ENCODE results near the gene TPST2.
A peak's percentile ranks its signal among the peaks of the same experiment; 100 is the strongest.

The TPST2 gene

DNA sequence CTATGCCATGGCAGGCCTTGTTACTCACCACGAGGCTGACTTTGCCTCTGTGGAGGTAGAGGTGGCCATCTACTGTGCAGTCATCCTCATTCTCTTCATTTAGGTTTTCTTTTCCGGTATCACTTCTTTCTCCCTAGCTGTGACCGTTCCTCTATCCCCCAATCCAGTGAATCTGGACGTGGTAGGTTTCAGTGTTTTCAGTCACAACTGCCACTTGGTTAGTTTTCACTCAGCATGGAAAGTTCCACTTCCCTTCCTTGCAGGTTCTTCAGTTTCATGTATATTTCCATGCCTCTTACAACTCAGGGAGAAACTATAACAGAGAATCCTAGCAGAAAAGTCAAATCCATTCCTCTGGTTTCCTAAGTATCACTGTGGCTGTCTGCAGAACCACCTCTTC, 108.2 kb downstream of the TPST2 start:
- Histone ChIP-seq H3K4me1 (ENCODE audit: insufficient read depth, low read length) (peaks cover 91% of the 10 kb centered on the region), H3K4me2 (ENCODE audit: insufficient read depth, low read length) (peak overlapping the region; percentile 90), H3K9ac (ENCODE audit: low read depth, low read length) (peak overlapping the region; percentile 80), H3K4me3 (ENCODE audit: low read depth in 1 of 2, low read length in 2 of 2) (peak overlapping the region in 1 of 2 experiments; percentile 91; a peak in 2 of 4 replicates), H4K20me1 (ENCODE audit: insufficient read depth, low read length) (no peaks in the 10 kb centered on the region), H3K9me3 (ENCODE audit: insufficient read depth, low read length, severe bottlenecking) (no peaks in the 10 kb centered on the region), H3K27me3 (ENCODE audit: insufficient read depth, low read length, poor library complexity) (no peaks in the 10 kb centered on the region), H3K27ac (ENCODE audit: low read length) (peak overlapping the region; percentile 97), H2AFZ (ENCODE audit: low read depth, low read length) (no peak overlapping the region), H3K36me3 (ENCODE audit: insufficient read depth, low read length) (peaks cover 37% of the 10 kb centered on the region), H3K79me2 (ENCODE audit: insufficient read depth, low read length) (peaks cover 98% of the 10 kb centered on the region)
- no peak for TF ChIP-seq EZH2 (IDR thresholded peaks at IDR 0.05; ENCODE audit: borderline replicate concordance, low read depth, low read length, severe bottlenecking)
- TF ChIP-seq, protein P1, sequence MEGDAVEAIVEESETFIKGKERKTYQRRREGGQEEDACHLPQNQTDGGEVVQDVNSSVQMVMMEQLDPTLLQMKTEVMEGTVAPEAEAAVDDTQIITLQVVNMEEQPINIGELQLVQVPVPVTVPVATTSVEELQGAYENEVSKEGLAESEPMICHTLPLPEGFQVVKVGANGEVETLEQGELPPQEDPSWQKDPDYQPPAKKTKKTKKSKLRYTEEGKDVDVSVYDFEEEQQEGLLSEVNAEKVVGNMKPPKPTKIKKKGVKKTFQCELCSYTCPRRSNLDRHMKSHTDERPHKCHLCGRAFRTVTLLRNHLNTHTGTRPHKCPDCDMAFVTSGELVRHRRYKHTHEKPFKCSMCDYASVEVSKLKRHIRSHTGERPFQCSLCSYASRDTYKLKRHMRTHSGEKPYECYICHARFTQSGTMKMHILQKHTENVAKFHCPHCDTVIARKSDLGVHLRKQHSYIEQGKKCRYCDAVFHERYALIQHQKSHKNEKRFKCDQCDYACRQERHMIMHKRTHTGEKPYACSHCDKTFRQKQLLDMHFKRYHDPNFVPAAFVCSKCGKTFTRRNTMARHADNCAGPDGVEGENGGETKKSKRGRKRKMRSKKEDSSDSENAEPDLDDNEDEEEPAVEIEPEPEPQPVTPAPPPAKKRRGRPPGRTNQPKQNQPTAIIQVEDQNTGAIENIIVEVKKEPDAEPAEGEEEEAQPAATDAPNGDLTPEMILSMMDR (IDR thresholded peaks at IDR 0.05; ENCODE audit: borderline replicate concordance, extremely low read depth, low read length, poor library complexity, severe bottlenecking) = no peak
- ATAC-seq (ENCODE audit: insufficient read depth, low read depth) = no peak
- no peak for DNase-seq

DNA sequence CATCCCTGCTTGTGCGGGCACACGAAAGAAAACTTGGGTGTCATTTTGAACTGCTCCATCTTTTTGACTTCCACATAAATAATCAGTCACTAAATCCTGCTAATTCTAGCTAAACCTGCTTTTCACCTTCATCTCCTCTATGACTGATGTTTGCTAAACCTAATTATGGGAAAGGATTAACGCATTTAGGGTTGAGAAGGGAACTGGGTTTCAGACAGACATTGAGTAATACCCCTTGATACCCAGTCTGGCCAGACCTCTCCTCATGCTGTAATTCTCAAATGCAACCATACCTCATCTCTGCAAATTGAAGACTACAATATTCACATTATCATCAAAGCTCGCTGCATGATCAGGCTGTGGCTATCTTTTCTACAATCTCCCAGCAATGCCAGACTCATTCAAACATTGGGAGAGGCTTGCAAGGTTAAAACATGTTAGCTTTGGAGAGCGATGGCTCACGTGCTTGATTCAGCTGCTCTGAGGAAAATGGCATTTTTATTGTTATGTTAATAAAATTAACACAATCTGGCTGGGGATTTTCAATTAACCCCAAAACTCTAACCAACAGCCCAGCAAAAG, 108.7 kb downstream of the TPST2 start:
- Histone ChIP-seq H3K9ac (ENCODE audit: low read depth, low read length) (peak overlapping the region; percentile 80), H3K27ac (ENCODE audit: low read length) (peak overlapping the region; percentile 97), H3K4me1 (ENCODE audit: insufficient read depth, low read length) (peaks cover 89% of the 10 kb centered on the region), H4K20me1 (ENCODE audit: insufficient read depth, low read length) (no peaks in the 10 kb centered on the region), H3K4me3 (ENCODE audit: low read depth in 1 of 2, low read length in 2 of 2) (peak overlapping the region in 1 of 2 experiments; percentile 91; a peak in 3 of 4 replicates), H3K4me2 (ENCODE audit: insufficient read depth, low read length) (peak overlapping the region; percentile 90), H3K27me3 (ENCODE audit: insufficient read depth, low read length, poor library complexity) (no peaks in the 10 kb centered on the region), H3K79me2 (ENCODE audit: insufficient read depth, low read length) (peaks cover 98% of the 10 kb centered on the region), H2AFZ (ENCODE audit: low read depth, low read length) (no peak overlapping the region), H3K36me3 (ENCODE audit: insufficient read depth, low read length) (peaks cover 39% of the 10 kb centered on the region), H3K9me3 (ENCODE audit: insufficient read depth, low read length, severe bottlenecking) (no peaks in the 10 kb centered on the region)
- no peak for TF ChIP-seq EZH2 (IDR thresholded peaks at IDR 0.05; ENCODE audit: borderline replicate concordance, low read depth, low read length, severe bottlenecking)
- TF ChIP-seq, protein P1 (IDR thresholded peaks at IDR 0.05; ENCODE audit: borderline replicate concordance, extremely low read depth, low read length, poor library complexity, severe bottlenecking) = no peak
- ATAC-seq (ENCODE audit: insufficient read depth, low read depth) = no peak
- no peak for DNase-seq

DNA sequence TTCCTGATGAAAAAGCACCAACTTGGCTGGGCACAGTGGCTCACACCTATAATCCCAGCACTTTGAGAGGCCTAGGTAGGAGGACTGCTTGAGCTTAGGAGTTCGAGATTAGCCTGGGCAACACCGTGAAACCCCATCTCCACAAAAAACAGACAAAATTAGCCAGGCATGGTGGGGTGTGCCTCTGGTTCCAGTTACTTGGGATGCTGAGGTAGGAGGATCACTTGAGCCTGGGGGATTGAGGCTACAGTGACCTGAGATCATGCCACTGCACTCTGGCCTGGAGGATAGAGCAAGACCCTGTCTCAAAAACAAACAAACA, 109.4 kb downstream of the TPST2 start:
- H2AFZ ChIP-seq (ENCODE audit: low read depth, low read length) = peak overlapping the region; percentile 35; the same call in 1 of the 2 replicates
- H3K9ac ChIP-seq (ENCODE audit: low read depth, low read length) = peak overlapping the region; percentile 80
- DNase-seq = no peak
- H3K79me2 ChIP-seq (ENCODE audit: insufficient read depth, low read length) = peaks cover 98% of the 10 kb centered on the region
- ATAC-seq (ENCODE audit: insufficient read depth, low read depth) = no peak
- H3K4me3 ChIP-seq (ENCODE audit: low read depth in 1 of 2, low read length in 2 of 2) = peak overlapping the region; percentile 7 to 91; a peak in 3 of 4 replicates
- peaks cover 85% of the 10 kb centered on the region for H3K4me1 ChIP-seq (ENCODE audit: insufficient read depth, low read length)
- H4K20me1 ChIP-seq (ENCODE audit: insufficient read depth, low read length) = no peaks in the 10 kb centered on the region
- peak overlapping the region; percentile 90 for H3K4me2 ChIP-seq (ENCODE audit: insufficient read depth, low read length)
- no peaks in the 10 kb centered on the region for H3K9me3 ChIP-seq (ENCODE audit: insufficient read depth, low read length, severe bottlenecking)
- H3K27ac ChIP-seq (ENCODE audit: low read length) = peak overlapping the region; percentile 97
- no peak for TF ChIP-seq EZH2 (IDR thresholded peaks at IDR 0.05; ENCODE audit: borderline replicate concordance, low read depth, low read length, severe bottlenecking)
- TF ChIP-seq, protein P1 (IDR thresholded peaks at IDR 0.05; ENCODE audit: borderline replicate concordance, extremely low read depth, low read length, poor library complexity, severe bottlenecking) = no peak
- no peaks in the 10 kb centered on the region for H3K27me3 ChIP-seq (ENCODE audit: insufficient read depth, low read length, poor library complexity)
- peaks cover 44% of the 10 kb centered on the region for H3K36me3 ChIP-seq (ENCODE audit: insufficient read depth, low read length)
